Measurements from ENCODE around the gene RPL37.
"Not testable (repeated sequence)": the region's sequence is repeated elsewhere in the genome, so short reads cannot be mapped to it uniquely, and the experiment has no call there.

The RPL37 gene

DNA sequence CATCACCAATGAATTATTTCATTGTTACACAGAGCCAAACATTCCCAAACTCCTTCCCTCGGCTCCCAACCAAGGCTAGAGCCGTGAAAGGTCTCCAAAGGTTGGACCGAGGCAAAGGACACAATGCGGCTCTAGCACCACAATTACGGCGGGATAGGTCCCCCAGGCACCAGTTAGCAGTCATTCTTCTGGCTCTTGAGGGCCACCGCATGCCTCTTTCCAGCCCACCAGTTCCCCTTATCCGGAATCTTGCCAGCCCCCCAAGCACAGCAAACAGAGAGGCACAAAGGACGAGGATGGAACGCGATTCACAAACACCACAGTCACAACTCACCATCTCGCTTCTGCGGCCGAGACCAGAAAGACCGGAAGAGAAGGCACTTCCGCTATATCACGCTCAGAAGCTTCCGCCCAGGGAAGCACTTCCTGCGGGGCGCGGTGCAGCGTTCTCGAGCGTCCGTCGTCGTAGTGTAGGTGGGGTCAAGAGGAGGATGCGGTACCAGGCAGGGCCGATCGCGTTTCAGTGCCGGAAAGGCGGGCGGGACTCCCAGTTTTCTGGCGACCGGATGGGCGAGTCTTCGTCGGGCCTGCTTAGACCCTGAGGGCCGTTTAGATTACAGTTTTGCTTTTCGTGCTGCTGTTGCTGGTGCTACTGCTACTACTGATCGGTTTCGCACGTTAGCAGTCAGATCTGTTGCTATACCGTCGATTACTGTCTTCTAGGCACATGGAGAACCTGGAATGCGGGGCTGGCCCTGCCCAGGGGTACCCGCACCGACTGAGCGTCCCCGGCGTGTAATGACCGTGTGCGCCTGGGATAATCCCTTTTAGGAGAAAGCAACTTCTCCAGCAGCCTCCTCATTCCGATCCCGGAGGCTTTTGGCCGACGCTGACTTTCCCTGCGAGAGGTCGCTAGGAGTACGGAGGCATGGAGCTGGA, at the start of gene RPL37:
RPL37 (minus strand) TSS at position 374 of the 939 bp plus-strand sequence; CDS start at position 337, 37 bp downstream.
- Histone ChIP-seq H3K9me3 (ENCODE audit: control insufficient read depth, insufficient read depth, low read depth, low read length) (no peaks in the 10 kb centered on the region), H3K4me3 (ENCODE audit: low read depth, low read length) (peak within 1 kb of the TSS; percentile 95), H3K9ac (ENCODE audit: low read length) (peak within 1 kb of the TSS; percentile 100), H3K27me3 (ENCODE audit: control insufficient read depth, insufficient read depth, low read length) (no peaks in the 10 kb centered on the region), H3K36me3 (ENCODE audit: control insufficient read depth, insufficient read depth, low read length) (peaks cover 47% of the 10 kb centered on the region), H3K27ac (ENCODE audit: low read depth, low read length) (peak within 1 kb of the TSS; percentile 97), H3K4me1 (ENCODE audit: control insufficient read depth, insufficient read depth, low read length) (peaks cover 13% of the 10 kb centered on the region; the same call in 1 of the 2 replicates)

DNA sequence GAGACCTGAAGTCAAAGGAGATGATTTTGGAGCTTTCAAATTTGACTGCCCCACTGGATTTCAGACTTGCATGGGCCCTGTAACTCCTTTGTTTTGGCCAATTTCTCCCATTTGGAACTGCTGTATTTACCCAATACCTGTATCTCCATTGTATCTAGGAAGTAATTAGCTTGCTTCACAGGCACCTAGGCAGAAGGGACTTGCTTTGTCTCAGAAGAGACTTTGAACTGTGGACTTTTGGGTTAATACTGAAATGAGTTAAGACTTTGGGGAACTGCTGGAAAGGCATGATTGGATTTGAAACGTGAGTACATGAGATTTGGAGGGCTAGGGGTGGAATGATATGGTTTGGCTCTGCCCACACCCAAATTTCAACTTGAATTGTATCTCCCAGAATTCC, 48.0 kb upstream of the RPL37 start:
- not testable (repeated sequence) for H3K4me1 ChIP-seq (ENCODE audit: control insufficient read depth, insufficient read depth, low read length); H3K27me3 ChIP-seq (ENCODE audit: control insufficient read depth, insufficient read depth, low read length); H3K36me3 ChIP-seq (ENCODE audit: control insufficient read depth, insufficient read depth, low read length); H3K27ac ChIP-seq (ENCODE audit: low read depth, low read length); H3K9ac ChIP-seq (ENCODE audit: low read length); H3K4me3 ChIP-seq (ENCODE audit: low read depth, low read length)
- peaks cover 18% of the 10 kb centered on the region for H3K9me3 ChIP-seq (ENCODE audit: control insufficient read depth, insufficient read depth, low read depth, low read length)

DNA sequence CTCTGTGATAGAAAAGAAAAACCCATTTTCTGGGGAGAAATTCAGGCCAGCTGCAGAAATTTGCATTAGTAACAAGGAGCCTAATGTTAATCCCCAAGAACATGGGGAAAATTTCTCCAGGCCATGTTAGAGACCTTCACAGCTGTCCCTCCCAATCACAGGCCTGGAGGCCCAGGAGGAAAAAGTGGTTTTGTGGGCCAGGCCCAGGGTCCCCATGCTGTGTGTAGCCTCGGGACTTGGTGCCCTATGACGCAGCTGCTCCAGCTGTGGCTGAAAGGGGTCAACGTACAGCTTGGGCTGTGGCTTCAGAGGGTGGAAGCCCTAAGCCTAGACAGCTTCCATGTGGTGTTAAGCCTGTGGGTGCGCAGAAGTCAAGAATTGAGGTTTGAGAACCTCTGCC, 47.3 kb upstream of the RPL37 start:
- Histone ChIP-seq H3K27me3 (ENCODE audit: control insufficient read depth, insufficient read depth, low read length) (no peaks in the 10 kb centered on the region), H3K9ac (ENCODE audit: low read length) (no peak overlapping the region), H3K4me1 (ENCODE audit: control insufficient read depth, insufficient read depth, low read length) (no peaks in the 10 kb centered on the region), H3K27ac (ENCODE audit: low read depth, low read length) (no peak overlapping the region), H3K4me3 (ENCODE audit: low read depth, low read length) (no peak overlapping the region), H3K36me3 (ENCODE audit: control insufficient read depth, insufficient read depth, low read length) (no peaks in the 10 kb centered on the region), H3K9me3 (ENCODE audit: control insufficient read depth, insufficient read depth, low read depth, low read length) (peaks cover 22% of the 10 kb centered on the region)

DNA sequence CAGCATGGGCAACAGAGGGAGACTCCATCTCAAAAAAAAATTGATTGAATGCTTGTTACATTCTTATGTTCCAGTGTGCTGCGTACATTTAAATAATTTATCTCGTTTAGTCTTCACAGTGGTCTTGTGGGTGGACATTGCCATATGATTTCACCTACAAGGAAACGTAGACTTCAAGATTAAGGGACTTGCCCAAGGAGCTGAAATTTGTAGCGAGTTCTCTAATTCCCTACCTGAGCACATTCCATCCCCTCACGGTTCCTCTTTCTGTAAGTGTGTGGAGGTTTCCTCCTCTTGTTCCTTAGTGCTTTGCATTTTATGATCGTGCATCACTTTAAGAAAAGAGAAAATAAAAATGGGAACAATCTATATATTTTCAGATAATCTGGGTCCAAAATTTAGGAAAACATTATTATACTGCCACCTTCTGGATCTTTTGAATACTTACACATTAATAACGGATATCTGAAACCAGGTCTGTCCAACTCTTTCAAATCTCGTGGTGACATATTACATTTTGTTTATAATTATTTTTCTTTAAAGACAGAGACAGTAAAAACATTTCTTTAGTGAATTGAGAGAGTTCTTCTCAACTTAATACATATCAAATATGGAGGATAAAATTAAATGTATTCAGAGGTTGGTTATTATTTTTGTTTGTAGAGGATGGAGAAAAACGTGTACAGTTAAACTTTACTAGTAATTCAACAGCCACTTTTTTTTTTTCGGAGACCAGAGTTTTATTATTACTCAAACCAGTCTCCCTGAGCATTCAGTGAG, 44.3 kb upstream of the RPL37 start:
- no peak overlapping the region for H3K27ac ChIP-seq (ENCODE audit: low read depth, low read length)
- H3K9ac ChIP-seq (ENCODE audit: low read length), result no peak overlapping the region
- no peaks in the 10 kb centered on the region for H3K4me1 ChIP-seq (ENCODE audit: control insufficient read depth, insufficient read depth, low read length)
- H3K4me3 ChIP-seq (ENCODE audit: low read depth, low read length), result no peak overlapping the region
- peaks cover 22% of the 10 kb centered on the region for H3K9me3 ChIP-seq (ENCODE audit: control insufficient read depth, insufficient read depth, low read depth, low read length)
- H3K36me3 ChIP-seq (ENCODE audit: control insufficient read depth, insufficient read depth, low read length), result no peaks in the 10 kb centered on the region
- H3K27me3 ChIP-seq (ENCODE audit: control insufficient read depth, insufficient read depth, low read length), result no peaks in the 10 kb centered on the region

DNA sequence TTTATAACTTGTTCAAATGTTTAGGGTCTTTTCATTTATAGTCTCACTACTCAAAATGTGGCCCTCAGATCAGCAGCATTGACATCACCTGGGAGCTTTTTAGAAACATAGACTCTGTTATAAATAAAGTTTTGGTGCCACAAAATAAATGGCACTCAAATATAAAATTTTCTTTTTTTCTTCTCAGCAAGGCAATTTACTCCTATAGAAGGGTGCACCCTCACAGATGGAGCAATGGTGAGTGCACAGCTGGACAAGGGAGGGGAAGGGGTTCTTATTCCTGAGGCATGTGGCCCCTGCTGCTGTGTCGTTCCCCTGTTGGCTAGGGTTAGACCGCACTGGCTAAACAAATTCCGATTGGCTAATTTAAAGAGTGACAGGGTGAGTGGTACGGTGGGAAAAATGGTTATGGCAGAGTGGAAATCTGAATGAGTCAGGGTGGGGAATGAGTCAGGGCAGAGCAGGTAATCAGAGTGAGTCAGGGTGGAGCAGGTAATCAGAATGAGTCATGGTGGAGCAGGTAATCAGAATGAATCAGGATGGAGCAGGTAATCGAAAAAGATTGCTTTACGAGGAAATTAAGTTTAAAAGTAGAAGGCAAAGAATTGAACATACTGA, 42.5 kb upstream of the RPL37 start:
- no peak overlapping the region for H3K4me3 ChIP-seq (ENCODE audit: low read depth, low read length)
- H3K4me1 ChIP-seq (ENCODE audit: control insufficient read depth, insufficient read depth, low read length), result no peaks in the 10 kb centered on the region
- no peaks in the 10 kb centered on the region for H3K27me3 ChIP-seq (ENCODE audit: control insufficient read depth, insufficient read depth, low read length)
- H3K36me3 ChIP-seq (ENCODE audit: control insufficient read depth, insufficient read depth, low read length), result no peaks in the 10 kb centered on the region
- peaks cover 12% of the 10 kb centered on the region for H3K9me3 ChIP-seq (ENCODE audit: control insufficient read depth, insufficient read depth, low read depth, low read length)
- no peak overlapping the region for H3K9ac ChIP-seq (ENCODE audit: low read length)
- no peak overlapping the region for H3K27ac ChIP-seq (ENCODE audit: low read depth, low read length)

DNA sequence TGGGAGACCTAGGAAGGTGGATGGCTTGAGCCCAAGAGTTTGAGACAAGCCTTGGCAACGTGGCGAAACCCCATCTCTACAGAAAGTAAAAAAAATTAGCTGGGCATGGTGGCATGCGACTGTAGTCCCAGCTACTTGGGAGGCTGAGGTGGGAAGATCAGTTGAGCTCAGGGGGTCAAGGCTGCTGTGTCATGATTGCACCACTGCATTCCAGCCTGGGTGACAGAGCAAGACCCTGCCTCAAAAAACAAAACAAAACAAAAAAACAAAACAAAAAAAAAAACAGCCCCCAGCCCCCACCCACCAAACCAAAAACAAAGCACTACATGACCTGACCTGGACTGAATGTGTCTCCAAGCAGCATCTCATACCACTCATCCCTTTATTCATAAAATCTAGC, 40.9 kb upstream of the RPL37 start:
- Histone ChIP-seq H3K27ac (ENCODE audit: low read depth, low read length) (no peak overlapping the region), H3K27me3 (ENCODE audit: control insufficient read depth, insufficient read depth, low read length) (no peaks in the 10 kb centered on the region), H3K4me1 (ENCODE audit: control insufficient read depth, insufficient read depth, low read length) (peaks cover 1% of the 10 kb centered on the region; the same call in 1 of the 2 replicates), H3K9ac (ENCODE audit: low read length) (no peak overlapping the region), H3K9me3 (ENCODE audit: control insufficient read depth, insufficient read depth, low read depth, low read length) (peaks cover 7% of the 10 kb centered on the region; the same call in 1 of the 2 replicates), H3K36me3 (ENCODE audit: control insufficient read depth, insufficient read depth, low read length) (no peaks in the 10 kb centered on the region), H3K4me3 (ENCODE audit: low read depth, low read length) (no peak overlapping the region)

DNA sequence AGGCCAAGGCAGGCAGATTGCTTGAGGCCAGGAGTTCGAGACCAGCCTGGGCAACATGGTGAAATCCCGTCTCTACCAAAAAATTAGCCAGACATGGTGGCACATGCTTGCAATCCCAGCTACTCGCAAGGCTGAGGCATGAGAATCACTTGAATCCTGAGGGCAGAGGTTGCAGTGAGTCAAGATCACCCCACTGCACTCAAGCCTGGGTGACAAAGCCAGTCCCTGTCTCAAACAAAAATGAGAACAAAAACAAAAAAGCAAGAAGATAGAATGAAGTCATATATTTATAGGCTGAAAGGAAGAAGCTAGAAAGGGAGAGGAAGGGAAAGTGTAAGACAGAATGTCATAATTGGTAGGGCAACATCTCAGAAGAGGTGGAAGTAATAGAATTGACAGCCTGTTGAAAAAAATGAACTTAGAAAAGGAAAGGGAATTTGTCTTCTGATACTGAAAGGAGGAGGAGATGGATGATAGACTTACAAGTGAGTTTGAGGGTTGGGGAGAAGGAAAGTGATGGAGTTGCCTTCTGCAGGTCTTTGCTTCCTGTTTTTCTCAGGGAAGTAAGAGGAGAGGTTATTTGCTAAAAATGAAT, 38.4 kb upstream of the RPL37 start:
- Histone ChIP-seq H3K4me1 (ENCODE audit: control insufficient read depth, insufficient read depth, low read length) (peaks cover 6% of the 10 kb centered on the region; the same call in 1 of the 2 replicates), H3K9ac (ENCODE audit: low read length) (no peak overlapping the region), H3K27ac (ENCODE audit: low read depth, low read length) (no peak overlapping the region), H3K27me3 (ENCODE audit: control insufficient read depth, insufficient read depth, low read length) (no peaks in the 10 kb centered on the region), H3K4me3 (ENCODE audit: low read depth, low read length) (no peak overlapping the region), H3K9me3 (ENCODE audit: control insufficient read depth, insufficient read depth, low read depth, low read length) (peaks cover 7% of the 10 kb centered on the region; the same call in 1 of the 2 replicates), H3K36me3 (ENCODE audit: control insufficient read depth, insufficient read depth, low read length) (no peaks in the 10 kb centered on the region)

DNA sequence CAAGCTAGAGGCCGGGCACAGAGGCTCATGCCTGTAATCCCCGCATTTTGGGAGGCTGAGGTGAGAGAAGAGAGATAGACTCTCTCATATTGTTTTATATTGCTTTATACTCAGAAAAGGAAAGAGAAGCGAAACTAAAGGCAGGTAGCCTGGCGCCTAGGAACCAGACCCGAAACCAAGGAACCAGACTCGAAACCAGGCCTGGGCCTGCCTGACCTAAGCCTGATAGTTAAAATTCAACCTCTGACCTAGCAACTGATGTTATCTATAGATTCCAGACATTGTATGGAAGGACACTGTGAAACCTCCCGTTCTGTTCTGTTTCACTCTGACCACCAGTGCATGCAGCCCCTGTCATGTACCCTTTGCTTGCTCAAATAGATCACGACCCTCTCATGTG, 37.2 kb upstream of the RPL37 start:
- H3K4me1 ChIP-seq (ENCODE audit: control insufficient read depth, insufficient read depth, low read length); H3K27ac ChIP-seq (ENCODE audit: low read depth, low read length); H3K27me3 ChIP-seq (ENCODE audit: control insufficient read depth, insufficient read depth, low read length); H3K4me3 ChIP-seq (ENCODE audit: low read depth, low read length); H3K9ac ChIP-seq (ENCODE audit: low read length); H3K36me3 ChIP-seq (ENCODE audit: control insufficient read depth, insufficient read depth, low read length); H3K9me3 ChIP-seq (ENCODE audit: control insufficient read depth, insufficient read depth, low read depth, low read length): not testable (repeated sequence)

DNA sequence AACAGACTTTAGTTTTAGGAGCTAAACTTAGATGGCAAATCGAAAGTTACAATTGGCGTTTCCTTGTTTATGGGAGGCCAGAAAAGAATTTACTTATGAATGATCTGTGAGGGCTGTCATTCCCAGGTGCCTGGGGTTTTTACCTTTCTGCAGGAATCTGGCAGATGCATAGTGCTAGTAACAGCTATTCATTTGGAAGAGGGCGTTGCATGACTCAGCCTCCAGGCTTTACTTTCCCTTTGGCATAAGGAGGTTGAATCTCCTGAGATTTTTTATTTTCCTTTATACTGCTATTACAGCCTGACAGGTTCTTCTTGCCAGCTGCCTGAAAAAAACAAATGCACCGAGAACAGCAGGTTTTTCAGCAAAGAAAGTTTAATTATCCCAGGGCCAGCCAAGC, 36.2 kb upstream of the RPL37 start:
- Histone ChIP-seq H3K9ac (ENCODE audit: low read length) (no peak overlapping the region), H3K9me3 (ENCODE audit: control insufficient read depth, insufficient read depth, low read depth, low read length) (0 out of 2 replicates have a peak, but pooled peaks cover 6% of the 10 kb centered on the region), H3K27me3 (ENCODE audit: control insufficient read depth, insufficient read depth, low read length) (no peaks in the 10 kb centered on the region), H3K27ac (ENCODE audit: low read depth, low read length) (no peak overlapping the region), H3K4me3 (ENCODE audit: low read depth, low read length) (no peak overlapping the region), H3K4me1 (ENCODE audit: control insufficient read depth, insufficient read depth, low read length) (peaks cover 6% of the 10 kb centered on the region; the same call in 1 of the 2 replicates), H3K36me3 (ENCODE audit: control insufficient read depth, insufficient read depth, low read length) (no peaks in the 10 kb centered on the region)

DNA sequence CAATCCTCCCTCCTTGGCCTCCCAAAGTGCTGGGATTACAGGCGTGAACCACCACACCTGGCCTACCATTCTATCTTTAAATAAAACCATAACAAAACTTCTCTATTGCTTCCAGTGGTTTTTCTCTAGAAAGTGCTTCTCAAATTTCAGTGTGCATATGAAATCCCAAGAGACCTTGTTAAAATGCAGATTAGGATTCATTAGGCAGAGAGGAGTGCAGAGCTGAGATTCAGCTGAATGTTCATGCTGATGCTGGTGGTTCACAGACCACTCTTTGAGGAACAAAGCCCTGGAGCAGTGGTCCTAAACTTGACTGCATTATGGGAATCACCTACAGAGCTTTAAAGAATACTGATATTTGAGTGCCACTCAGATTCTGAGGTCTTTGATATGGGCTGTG, 34.4 kb upstream of the RPL37 start:
- H3K9ac ChIP-seq (ENCODE audit: low read length), result no peak overlapping the region

More for the DNA sequence above, 34.4 kb upstream of the RPL37 start:
- H3K4me3 ChIP-seq (ENCODE audit: low read depth, low read length), result no peak overlapping the region
- no peak overlapping the region for H3K27ac ChIP-seq (ENCODE audit: low read depth, low read length)
- H3K4me1 ChIP-seq (ENCODE audit: control insufficient read depth, insufficient read depth, low read length), result peaks cover 6% of the 10 kb centered on the region; the same call in 1 of the 2 replicates
- no peaks in the 10 kb centered on the region for H3K27me3 ChIP-seq (ENCODE audit: control insufficient read depth, insufficient read depth, low read length)
- H3K36me3 ChIP-seq (ENCODE audit: control insufficient read depth, insufficient read depth, low read length), result no peaks in the 10 kb centered on the region
- H3K9me3 ChIP-seq (ENCODE audit: control insufficient read depth, insufficient read depth, low read depth, low read length), result peaks cover 16% of the 10 kb centered on the region; the same call in 1 of the 2 replicates

All from HUES6 (cell line).